Stimulated activated CD8-positive, alpha-beta memory T cell treated with anti-CD3 and anti-CD28 coated beads, Interleukin-7, amount 100 ng/mL, for 48 hours (primary cell): Measurements from ENCODE around the gene MYOC.
"Not testable (repeated sequence)": the region's sequence is repeated elsewhere in the genome, so short reads cannot be mapped to it uniquely, and the experiment has no call there.

Experiments used
- DNase-seq, 2 donors: peaks; one replicate each; pipeline ENCODE4 v3.0.0-alpha.2; 2020; ENCODE audit warnings: low read depth in 1 of 2; ENCODE audit errors: extremely low read depth in 1 of 2

MYOC gene

DNA sequence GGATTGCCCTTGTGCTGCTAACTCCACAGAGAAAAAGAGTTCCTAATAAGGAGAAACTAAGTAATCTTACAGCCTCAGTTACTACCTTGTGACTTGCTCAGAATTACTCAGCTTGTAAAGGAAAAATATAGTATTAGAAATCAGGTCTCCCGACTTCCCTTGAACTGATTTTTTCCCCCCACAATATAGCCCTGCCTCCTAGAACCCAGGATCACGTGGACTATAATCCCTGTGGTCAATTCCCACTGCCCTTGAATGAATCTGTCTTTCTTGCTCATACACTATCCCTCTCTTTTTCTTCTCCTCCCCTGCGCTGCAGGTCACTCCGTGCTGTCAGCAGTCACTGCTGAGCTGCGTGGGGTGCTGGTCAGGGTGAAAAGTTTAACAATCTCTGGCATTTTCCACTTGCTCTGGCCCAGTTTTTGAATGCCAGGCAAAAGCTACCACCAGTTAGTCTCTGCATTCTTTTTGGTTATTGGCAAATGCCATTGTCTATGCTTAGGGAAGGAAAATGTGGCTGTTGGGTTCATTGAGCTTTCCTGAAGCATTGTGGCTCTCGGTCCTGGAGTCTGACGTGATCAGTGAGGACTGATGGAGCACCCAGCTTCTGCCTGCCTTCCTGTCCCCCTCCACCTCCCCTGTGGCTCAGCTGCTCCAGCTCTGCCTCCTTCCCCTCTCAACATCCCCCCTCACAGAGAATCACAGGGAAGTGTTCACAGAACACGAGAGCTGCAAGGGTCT lies 1.9 kb upstream of the MYOC start:
- no peak for DNase-seq

DNA sequence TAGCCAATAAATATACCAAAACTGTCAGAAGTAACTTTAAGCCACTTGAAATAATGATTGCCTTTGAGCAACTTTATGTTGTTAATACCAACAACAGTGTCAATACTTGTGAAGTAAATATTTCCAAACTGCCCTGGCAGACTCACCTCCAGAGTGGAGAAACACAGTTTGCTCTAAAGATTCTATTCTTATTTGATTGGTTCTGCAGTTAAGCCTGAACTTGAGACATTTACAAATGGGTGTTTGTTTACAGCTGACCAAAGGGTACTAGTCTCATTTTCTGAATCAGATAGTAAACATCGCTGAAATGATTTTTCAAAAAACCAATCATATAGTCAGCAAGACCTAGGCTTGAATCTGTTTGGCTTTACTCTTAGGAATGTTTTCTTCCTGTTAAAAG lies 1.3 kb upstream of the MYOC start:
- no peak for DNase-seq

DNA sequence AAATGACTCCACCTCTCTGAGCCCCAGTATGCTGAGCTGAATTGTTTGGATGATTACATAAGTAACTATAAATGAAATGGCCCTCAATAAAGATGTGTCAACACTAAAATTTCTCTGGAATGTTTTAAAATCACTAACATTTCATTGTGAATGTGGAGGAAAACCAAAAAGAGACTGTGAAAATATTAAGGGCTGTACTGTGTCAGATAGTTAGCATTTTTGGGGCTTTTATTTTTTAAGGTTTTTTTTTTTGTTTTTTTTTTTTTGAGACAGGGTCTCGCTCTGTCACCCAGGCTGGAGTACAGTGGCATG lies 6.3 kb downstream of the MYOC start:
- DNase-seq = no peak

DNA sequence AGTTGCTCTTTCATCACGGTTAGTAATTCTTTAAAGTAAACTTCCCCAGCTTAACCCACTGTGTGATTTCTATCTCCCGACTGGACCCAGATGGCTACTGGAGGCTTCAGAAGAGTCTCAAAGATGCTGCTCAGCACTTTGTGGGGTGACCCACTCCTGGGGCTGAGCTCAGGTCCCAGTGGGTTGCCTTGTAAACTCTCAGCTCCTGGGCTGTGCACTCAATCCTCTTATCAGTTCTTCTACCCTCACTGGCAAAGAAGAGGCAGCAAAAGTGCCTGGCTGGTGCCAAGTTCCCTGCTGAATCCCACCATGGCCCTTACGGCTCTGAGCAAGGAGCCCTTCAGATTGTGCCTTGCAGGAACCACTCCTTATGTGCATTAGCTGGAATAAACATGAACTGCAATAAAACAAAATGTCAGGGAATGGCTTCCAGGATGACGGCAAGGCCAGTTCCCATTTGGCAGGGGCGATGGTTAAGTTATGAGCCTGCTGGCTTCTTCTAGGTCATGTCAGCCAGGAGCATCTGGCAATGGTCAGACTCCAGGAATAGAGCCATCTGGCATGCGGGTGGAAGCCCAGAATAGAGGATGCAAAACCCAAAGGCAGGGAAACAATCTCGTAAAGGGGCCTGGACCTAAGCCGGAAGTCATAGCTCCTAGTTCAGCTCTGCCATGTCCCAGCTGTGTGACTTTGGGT lies 6.8 kb downstream of the MYOC start:
- no peak for DNase-seq

DNA sequence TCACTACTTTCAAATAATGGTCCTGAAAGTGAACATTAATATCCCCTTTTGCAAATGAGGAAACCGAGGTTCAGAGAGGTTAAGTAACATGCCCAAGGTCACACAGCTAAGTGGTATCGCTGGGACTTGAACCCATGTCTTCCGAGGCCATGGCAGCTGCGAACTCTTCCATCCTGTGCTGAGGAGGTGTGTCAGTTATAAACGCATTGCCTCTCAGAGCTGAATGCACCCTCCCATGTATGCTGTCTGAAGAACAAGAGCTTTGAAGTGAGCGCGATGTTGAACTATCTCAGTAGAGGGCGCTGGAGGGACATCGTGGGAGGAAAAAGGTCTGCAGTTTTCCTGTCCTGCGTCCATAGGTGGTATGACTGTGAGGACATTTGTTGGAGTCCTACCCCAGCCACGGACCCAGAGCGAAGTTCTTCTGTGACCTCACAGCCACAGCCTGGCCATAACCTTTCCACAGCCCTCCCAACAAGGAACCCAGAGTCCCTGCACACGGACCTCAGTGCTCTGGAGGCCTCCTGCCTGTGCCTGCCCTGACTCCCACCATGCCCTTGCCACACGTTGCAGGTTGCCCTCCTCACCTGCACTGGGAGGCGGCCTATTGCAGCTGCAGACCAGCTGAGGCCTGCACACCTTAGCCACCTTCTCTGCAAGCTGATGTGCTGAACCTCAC lies 7.5 kb downstream of the MYOC start:
- peak; percentile 38 to 51 for DNase-seq

DNA sequence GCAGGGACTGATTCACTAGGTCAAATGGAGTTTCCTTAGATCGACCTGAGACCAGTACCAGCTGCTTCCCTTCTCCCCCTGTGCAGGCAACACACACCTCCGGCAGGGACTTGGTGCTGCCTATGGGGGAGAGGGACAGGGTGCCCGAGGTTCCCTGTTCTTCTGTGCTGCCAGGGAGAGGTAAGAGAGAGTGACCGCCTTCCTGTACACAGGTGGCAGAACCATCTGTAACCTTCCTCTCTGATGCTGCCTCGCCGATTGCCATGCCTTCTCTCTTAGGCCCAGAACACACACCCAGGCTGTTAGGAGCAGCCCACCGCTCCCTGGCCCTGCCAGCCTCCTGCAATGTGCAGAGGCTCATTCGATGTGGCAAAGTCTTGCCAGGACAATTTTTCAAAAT lies 9.3 kb downstream of the MYOC start:
- DNase-seq = no peak

DNA sequence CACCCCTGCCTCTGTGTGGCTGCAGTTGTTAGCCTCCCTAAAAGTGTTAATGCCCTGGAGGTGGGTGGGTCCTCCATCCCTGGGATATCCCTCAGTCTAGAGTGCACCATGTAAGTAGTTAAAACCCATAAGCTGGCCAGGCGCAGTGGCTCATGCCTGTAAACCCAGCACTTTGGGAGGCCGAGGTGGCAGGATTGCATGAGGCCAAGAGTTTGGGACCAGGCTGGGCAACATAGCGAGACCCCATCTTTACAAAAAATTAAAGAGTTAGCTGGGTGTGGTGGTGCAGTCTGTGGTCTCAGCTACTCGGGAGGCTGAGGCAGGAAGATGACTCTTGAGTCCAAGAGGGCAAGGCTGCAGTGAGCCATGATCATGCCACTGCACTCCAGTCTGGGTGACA lies 10.3 kb downstream of the MYOC start:
- no peak for DNase-seq

DNA sequence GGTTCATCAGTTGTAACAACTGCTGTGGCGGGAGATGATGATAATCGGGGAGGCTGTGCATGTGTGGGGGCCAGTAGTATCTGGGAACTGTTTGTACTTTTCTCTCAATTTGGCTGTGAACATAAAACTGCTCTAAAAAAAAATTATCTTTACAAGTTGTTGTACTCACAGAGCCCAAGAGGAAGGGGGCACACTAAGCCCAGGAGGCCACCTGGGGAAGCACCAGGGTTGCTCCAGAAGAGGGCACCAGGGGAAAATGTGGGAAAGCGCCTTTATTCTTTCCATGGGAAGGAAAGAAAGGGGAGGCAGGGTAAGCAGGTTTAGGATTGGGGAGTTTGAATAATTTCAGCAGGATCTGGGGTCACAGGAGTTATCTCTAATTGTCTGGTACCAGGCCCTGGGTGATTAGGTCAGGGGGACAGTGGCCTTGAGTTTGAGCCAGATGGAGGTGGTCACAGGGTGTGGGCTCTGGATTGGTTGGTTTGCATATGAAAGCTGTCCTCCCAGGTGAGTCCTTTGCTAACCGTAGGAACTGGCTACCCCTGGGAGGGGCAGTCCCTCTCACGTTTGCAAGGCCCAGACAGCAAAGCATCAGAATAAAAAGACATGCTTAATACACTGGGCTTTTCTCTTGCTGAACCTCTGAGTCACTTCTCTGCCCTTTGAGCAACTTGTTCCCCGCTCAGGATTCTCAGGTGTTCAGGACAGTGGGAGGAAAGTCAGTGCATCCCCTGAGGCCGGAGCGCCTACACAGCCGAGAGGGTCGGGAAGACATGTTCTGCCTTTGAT lies 11.2 kb downstream of the MYOC start:
- no peak for DNase-seq

DNA sequence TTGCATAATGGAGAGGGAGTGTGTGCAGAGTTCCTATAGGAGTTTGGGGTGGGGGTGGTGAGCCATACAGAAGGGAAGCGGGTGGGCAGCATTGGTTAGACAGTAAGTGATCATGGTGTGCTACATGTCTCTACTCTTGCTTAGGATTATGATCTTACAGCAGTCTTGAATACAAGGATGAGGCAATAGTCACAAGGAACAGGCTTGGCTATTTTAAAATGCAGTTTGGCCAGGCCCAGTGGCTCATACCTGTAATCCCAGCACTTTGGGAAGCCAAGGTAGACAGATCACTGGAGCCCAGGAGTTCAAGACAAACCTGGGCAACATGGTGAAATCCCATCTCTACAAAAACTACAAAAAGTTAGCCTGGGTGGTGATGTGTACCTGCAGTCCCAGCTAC lies 12.3 kb downstream of the MYOC start:
- DNase-seq = no peak

DNA sequence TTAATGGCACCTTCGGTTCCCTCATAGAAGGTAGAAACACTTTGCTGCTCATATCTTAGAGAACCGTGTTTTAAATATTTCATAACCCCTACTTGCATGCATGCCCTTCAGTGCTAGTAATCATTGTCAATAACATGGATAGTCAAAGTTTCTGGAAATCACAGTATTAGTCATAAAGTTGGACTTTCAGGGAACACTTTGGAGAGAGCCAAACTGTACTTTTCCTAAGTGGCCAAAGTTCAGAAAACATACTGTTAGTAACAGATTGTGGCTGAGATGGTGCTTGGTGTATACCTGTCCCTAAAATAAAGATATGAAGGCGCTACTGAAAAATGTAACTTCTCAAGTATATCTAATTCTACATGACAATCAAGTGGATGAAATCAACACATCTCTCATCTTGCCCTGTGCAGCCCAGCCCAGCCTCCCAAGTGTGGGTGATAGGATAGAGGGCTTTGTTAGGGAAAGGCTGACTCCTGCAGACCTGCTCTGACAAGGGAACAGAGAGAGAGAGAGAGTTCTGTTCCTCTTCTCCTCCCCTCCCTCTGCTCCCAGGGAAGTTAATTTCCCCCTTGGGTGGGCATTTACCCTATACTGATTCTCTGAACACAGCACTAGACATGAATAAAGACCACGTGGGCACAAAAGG lies 14.4 kb downstream of the MYOC start:
- DNase-seq = no peak

DNA sequence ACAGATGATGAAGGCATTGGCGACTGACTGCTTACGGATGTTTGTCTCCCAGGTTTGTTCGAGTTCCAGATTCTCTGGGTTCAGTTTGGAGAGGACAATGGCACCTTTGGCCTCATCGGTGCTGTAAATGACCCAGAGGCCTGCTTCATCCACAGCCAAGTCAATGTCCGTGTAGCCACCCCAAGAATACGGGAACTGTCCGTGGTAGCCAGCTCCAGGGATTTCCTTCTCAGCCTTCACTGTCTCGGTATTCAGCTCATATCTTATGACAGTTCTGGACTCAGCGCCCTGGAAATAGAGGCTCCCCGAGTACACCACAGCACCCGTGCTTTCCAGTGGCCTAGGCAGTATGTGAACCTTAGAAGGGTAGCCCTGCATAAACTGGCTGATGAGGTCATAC lies 16.3 kb downstream of the MYOC start:
- DNase-seq = no peak

DNA sequence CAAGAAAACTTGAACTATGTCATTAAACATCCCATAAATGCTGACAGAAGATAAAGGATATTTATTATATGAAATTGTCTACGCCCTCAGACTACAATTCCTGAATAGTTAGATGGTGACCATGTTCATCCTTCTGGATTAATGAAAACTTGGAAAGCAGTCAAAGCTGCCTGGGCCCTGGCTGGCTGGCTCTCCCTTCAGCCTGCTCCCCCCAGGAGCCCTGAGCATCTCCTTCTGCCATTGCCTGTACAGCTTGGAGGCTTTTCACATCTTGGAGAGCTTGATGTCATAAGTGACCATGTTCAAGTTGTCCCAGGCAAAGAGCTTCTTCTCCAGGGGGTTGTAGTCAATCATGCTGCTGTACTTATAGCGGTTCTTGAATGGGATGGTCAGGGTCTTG lies 16.8 kb downstream of the MYOC start:
- no peak for DNase-seq

DNA sequence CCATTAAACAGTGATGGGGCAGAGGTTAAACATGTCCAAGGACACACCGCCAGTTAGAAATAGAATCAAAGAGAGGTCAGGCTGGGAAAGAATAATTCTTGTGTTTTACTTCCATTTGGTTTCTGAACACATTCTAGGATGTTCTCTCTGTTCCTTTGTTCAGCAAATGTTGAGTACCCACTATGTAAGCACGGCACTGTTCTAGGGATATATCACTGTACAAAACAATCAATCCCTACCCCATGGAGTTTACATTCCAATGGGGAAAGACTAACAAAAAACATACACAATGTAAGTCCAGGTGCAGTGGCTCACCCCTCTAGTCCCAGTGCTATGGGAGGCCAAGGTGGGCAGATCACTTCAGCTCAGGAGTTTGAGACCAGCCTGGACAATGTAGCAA lies 24.3 kb downstream of the MYOC start:
- no peak for DNase-seq

DNA sequence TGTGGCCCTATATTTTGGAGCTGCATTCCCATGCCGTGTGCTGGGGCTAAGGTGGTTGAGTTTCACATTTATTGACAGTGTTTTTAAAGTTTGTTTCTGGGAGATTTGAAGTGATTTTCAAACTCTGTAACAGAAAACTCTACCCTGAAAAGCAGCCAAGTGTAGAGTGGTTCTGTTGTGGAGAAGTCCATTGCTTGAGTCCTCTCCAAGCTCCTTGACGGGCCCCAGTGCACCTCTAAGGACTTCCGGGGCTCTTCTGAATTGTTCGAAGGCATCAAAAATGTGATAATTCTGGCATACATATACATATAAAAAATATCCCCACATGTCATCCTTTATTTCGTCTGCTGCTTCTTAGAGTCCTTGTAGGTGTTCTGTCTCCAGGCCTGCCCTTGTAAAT lies 25.5 kb downstream of the MYOC start:
- no peak for DNase-seq

DNA sequence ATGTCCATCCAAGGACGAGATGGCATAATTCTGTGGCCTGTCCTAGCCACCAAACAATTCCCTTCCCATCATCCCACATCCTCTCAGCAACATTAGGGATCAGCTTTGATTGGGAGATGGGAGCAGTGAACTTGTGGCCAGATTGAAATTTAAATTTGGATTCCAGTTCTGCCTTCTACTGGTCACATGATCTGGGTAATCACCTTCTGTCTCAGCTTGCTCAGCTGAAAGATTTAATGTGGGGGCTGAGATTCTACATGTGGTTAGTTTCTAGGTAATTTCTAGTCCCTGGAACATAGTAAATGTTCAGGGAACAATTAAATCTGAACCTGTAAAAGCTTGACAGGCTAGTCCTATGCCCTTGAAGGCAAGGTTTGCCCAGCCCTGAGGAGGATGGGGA lies 27.3 kb downstream of the MYOC start:
- DNase-seq = no peak

DNA sequence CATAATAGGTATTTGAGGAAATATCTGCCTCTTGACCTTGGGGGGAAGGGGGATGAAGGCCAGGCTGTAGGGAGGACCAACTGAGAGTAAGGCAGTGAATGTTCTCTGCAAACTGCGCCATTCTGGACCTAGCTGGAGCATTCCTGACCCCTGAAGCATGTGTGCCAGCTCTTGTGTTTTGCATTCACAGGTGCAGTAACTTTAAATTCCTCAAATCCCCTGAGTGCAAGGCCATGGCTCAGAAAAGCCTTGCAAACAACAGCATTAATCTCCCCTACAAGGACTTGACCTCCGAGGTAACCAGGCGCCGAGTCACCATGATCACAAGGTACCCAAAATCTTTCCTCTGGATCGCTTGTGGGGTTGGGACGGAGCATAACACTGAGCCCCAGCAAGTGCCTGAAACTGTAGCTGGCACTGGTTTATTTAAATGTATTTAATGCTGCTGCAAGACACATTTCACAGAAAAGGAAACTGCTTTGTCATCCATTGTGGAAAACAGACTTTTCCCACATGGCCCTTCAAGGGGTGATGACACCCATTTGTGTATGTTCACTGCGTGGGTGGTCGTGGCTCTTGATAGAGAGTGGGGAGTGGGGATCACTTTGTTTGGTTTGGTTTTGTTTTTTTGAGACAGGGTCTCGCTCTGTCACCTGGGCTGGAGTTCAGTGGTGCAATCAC lies 28.7 kb downstream of the MYOC start:
- no peak for DNase-seq

DNA sequence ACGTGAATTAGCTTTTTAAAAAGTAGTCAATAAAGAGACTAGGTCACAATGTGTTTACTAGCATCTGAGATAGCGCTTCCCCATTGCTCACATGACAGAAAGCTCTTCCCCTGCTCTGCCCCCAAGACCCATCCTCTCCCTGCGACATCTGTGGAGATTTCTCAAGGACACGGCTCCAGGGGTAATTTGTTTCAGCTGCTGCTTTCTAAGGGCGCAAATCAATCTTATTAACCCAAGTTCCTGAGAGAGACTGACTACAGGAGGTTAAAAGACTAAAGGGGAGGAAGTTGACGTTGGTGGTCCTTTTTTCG lies 30.4 kb downstream of the MYOC start, which contains the start of gene MYOCOS:
TSS of gene MYOCOS (plus strand) at position 92 of the 311 bp plus-strand sequence. CDS start 1,641 bp downstream, outside the sequence.
- no peak for DNase-seq

DNA sequence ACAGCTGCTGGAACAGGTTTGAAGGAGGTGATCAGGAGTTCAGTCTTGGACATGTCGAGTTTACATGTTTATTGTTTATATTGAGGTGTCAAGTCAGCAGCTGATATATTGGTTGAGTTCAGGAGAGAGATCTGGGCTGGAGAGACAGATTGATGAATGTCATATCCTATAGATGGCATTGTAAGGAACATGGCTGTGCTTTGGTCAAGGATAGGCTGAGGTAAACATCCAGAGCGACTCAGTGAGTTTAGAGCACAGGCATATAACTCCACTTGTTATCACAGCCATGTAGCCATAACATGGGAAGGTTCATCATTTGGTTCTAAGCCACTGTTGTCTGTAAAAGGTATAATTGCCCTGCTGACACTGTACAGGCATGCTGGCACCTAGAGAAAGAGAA lies 35.9 kb downstream of the MYOC start:
- no peak for DNase-seq

DNA sequence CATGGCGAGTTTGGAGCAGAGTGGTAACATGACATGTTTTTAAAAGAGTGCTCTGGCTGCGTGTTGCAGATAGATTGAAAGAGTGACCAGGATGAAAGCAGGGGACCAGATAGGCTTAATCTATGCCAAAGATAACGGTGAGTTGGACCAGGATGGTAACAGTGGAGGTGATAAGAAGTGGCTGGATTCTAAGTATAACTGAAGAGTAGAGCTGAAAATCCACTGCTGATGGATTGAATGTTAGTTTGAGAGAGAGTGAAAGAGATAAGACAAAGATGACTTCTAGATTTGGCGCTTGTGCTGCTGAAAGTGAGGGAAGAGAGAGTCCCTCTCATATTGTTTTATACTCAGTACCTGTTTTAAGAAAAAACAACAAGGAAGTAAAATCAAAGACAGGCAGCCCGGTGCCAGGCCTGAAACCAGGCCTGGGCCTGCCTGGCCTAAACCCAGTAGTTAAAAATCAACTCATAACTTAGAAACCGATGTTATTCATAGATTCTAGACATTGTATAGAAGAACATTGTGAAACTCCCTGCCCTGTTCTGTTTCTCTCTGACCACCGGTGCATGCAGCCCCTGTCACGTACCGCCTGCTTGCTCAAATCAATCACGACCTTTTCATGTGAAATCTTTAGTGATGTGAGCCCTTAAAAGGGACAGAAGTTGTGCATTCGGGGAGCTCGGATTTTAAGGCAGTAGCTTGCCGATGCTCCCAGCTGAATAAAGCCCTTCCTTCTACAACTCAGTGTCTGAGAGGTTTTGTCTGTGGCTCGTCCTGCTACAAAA lies 37.2 kb downstream of the MYOC start:
- DNase-seq = not testable (repeated sequence)

DNA sequence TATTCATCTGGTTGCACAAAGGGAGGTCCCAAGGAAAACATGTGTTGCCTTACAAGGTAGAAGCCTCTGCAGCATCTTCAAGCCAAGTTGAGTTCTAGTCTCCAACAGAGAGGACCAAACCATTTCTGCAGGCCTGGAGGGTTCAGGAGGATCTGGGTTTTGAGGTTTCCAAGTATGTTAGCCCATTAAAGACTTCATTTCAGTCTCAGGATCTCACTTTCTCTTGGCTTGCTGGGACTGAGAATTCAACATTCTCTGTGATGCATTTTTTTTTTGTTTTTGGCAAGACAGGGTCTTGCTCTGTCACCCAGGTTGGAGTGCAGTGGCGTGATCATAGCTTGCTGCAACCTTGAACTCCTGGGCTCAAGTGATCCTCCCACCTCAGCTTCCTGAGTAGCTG lies 39.2 kb downstream of the MYOC start:
- no peak for DNase-seq
